DMS53 treated with DMSO at 0.1 percent for 48 hours (cell line): ENCODE measurements around the gene EVX2.

Experiments
- DNase-seq: peaks from one replicate; lab custom pipeline; 2025; ENCODE audit not compliant: unreplicated experiment; lab: John Stamatoyannopoulos, UW

EVX2 gene

DNA sequence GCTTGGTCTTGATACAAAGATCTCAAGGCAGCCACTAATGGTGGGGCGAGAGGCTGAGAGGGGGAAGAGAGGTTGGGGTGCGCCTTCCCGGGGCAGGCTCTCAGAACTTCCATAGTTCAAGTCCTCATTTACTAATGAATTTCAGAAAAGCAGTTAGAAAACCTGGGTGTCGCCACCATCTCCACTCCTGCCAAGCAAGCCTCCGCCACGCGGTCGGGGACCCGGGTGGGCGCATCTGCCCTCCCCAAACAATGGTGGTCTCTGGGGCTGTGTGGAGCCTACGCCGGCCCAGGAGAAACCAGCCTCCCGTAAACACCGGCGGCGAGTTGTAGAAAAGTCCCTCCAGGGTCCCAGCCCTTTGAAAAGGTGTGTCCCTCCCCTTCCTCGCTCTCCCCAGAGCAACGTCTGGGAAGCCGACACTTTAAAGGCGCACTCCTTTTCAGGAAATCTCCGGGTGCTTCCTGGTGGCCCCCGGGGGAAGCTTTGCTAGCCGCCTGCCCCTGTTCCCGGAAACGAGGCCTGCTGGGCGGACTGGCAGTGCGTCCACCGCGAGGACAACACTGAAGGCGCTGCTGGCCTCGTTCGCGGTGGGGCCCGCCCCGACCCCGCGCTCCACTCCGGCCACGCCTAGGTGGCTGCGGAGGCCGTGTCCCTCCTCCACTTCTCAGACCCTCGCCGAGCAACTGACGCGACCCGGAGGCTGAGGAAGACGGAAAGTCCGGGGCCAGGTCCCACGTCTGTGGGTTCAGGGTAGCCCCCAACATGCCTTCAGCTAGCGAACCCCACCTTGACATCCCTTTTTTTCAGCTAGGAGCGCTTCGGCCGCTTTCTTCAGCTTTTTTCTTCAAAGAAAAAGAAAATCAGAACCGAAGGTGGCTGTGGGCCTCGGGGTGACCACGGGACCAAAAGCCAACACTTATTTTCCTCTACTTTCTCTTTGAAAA lies 16.8 kb downstream of the EVX2 start:
- no peak for DNase-seq

DNA sequence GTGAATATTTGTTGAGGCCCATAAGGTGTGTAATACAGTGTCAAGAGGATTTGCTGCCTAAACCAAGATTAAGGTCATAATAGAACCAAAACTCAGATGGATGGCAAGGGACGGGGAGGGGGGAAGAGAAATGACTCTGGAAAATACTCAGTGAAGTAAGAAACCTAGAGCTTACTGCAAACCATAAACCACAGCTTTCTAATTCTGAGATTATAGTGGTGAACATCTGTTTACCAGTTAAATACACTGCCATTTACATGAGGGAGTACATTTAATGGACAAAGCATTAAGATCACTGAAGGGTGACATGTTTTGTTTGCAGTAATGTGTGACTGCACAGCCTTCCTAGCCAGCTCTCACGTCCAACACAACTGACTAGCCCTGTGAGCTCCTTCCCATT lies 19.8 kb downstream of the EVX2 start:
- DNase-seq = peak; percentile 61

DNA sequence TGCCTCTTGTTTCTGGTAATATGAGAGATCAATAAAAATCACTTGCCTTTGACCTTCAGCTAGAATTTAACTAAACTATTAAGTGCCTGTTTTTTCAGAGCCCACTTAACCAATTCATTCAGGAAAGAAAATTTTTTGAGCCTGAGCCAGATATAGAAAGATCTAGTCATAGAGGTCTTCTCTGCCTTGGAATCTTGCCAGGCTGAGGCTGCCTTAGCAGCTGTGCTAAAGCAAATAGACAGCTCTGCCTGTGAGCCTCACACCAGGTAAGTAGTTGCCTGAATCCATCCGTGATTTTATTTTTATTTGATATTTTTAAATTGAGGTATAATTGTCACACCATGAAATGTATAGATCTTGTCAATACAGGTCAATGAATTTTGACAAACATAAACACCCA lies 27.4 kb downstream of the EVX2 start:
- peak; percentile 89 for DNase-seq

DNA sequence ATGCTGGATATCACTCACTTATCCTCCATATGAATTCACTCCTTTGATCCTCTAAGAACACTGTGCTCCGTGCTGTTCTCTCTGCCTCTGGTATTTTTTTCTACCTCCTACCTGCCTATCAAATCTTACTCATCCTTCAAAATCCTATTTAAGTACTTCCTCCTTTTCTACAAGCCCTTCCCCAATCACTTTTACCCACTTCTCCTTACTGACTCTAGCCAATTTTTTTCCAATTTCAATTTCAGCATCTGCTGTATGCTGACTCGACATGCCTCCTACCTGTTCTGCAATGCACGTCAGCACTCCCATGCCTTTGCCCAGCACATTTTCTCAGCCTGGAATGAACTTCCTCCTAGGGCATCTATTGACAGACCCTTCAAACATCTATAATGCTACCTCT lies 44.4 kb downstream of the EVX2 start:
- no peak for DNase-seq

DNA sequence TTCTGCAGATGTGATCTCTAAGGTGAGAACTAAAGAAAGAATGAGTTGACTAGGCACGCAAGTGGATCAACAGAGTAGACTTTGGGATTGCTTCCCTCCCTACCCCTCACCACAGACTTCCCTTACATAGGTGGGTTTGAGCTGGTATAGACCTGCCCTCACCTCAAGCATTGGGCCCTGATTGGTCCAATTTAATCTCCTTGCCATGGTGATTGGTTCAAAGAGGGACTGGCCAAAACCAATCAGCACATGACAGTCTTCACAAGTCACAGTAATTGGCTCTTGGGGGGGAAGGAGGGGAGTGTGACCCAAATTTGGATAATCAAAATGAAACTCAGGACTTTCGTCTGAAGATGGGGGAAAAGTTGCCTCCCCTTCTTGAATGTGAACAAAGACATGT lies 45.1 kb downstream of the EVX2 start:
- no peak for DNase-seq

DNA sequence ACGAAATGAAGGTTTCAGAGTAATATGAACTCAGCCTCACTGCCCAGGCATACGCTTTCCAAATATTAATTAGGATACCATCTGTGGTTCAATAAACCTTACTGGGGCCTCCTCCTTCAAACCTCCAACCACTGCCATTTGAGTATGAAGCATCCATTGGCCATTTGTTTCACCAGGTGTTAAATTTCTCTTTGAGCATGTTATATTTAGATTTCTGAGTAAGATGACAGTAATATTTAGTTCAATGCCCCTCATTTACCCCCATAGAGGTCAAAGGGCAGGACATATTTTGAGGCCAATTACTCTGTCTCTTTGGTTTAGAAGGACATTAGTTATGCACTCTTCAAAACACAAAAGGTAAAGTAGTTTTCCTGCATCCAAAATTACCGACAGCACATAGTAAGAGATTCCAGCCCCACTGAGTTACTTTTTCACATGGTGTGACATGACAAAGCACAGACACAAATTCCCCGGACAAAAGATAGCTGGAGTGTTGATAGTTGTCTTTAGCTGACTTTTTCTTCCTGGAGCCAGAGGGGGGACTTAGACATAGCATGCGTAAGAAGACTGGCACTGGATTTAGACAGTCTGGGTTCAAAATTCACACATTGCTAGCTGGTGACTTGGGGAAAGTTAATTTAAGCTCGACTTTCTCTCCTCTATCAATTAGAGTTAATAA lies 48.6 kb downstream of the EVX2 start:
- no peak for DNase-seq

DNA sequence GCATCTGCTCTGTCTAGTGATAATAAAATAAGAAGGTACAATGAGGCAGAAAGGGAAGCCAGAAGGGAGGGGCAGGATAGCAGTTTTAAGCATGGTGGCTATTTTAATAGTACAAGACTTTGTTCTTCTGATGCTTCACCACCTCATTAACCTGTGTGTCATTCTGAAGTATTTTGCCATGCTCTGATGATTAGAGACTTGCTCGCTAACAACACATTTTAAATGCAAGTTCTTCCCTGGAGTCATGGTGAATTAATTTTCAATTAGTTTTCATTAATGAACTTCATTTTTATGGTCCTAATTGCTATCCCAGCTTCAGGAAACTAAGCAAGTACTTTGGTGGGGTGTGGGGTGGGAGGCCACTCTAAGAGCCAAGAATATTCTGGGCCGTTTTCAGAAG lies 56.0 kb downstream of the EVX2 start:
- DNase-seq = no peak
